ENCODE measurements around the gene TMEM150A.

TMEM150A gene

GRCh38 chr2:85584354-85584856, 18.1 kb downstream of the TMEM150A start, which contains the start of gene VAMP5:
Gene VAMP5, plus strand, starts transcription at chr2:85584431. Its CDS starts 60 bp downstream, at chr2:85584491.
- no peaks in the 10 kb centered on the region for H3F3A ChIP-seq (ENCODE audit: control insufficient read depth, insufficient read depth)
- H3K4me3 ChIP-seq (ENCODE audit: low read length), result no peak within 1 kb of the TSS
- peak within 1 kb of the TSS; percentile 17 for H3K4me2 ChIP-seq (ENCODE audit: low read length)
- peaks cover 10% of the 10 kb centered on the region for H3K79me2 ChIP-seq (ENCODE audit: control insufficient read depth, low read length)
- no peaks in the 10 kb centered on the region for H3K27me3 ChIP-seq (ENCODE audit: control insufficient read depth, low read length)
- no peak within 1 kb of the TSS for H3K27ac ChIP-seq (ENCODE audit: low read depth, low read length)
- no peaks in the 10 kb centered on the region for H4K20me1 ChIP-seq (ENCODE audit: control insufficient read depth, insufficient read depth, low read depth, low read length)
- H3K9me2 ChIP-seq (replicated peaks; ENCODE audit: control insufficient read depth, low read length), result no peaks in the 10 kb centered on the region
- H3K4me1 ChIP-seq (ENCODE audit: control insufficient read depth, low read length), result peaks cover 29% of the 10 kb centered on the region
- TF ChIP-seq EZH2phosphoT487 (IDR thresholded peaks at IDR 0.05; ENCODE audit: borderline replicate concordance, low read length), result no peak
- no peak for TF ChIP-seq CTCF (IDR thresholded peaks at IDR 0.05; ENCODE audit: low read depth, low read length, poor library complexity, severe bottlenecking)
- peaks cover 35% of the 10 kb centered on the region for H3K36me3 ChIP-seq (ENCODE audit: control insufficient read depth, low read length)
- no peaks in the 10 kb centered on the region for H3K9me3 ChIP-seq (ENCODE audit: control insufficient read depth, insufficient read depth, low read length)

GRCh38 chr2:85583667-85584353, 18.7 kb downstream of the TMEM150A start:
- Histone ChIP-seq H3K9me2 (replicated peaks; ENCODE audit: control insufficient read depth, low read length) (no peaks in the 10 kb centered on the region), H3K4me1 (ENCODE audit: control insufficient read depth, low read length) (peaks cover 35% of the 10 kb centered on the region), H3K79me2 (ENCODE audit: control insufficient read depth, low read length) (peaks cover 16% of the 10 kb centered on the region), H3K4me3 (ENCODE audit: low read length) (no peak overlapping the region), H3F3A (ENCODE audit: control insufficient read depth, insufficient read depth) (no peaks in the 10 kb centered on the region), H3K9me3 (ENCODE audit: control insufficient read depth, insufficient read depth, low read length) (no peaks in the 10 kb centered on the region), H3K27ac (ENCODE audit: low read depth, low read length) (no peak overlapping the region), H3K4me2 (ENCODE audit: low read length) (no peak overlapping the region), H3K36me3 (ENCODE audit: control insufficient read depth, low read length) (peaks cover 40% of the 10 kb centered on the region), H3K27me3 (ENCODE audit: control insufficient read depth, low read length) (no peaks in the 10 kb centered on the region), H4K20me1 (ENCODE audit: control insufficient read depth, insufficient read depth, low read depth, low read length) (no peaks in the 10 kb centered on the region)
- no peak for TF ChIP-seq CTCF (IDR thresholded peaks at IDR 0.05; ENCODE audit: low read depth, low read length, poor library complexity, severe bottlenecking)
- TF ChIP-seq EZH2phosphoT487 (IDR thresholded peaks at IDR 0.05; ENCODE audit: borderline replicate concordance, low read length), result no peak

GRCh38 chr2:85582492-85582891, 20.0 kb downstream of the TMEM150A start:
- H3K27me3 ChIP-seq (ENCODE audit: control insufficient read depth, low read length), result no peaks in the 10 kb centered on the region
- TF ChIP-seq CTCF (IDR thresholded peaks at IDR 0.05; ENCODE audit: low read depth, low read length, poor library complexity, severe bottlenecking), result no peak
- no peak for TF ChIP-seq EZH2phosphoT487 (IDR thresholded peaks at IDR 0.05; ENCODE audit: borderline replicate concordance, low read length)
- no peaks in the 10 kb centered on the region for H3K9me3 ChIP-seq (ENCODE audit: control insufficient read depth, insufficient read depth, low read length)
- H3F3A ChIP-seq (ENCODE audit: control insufficient read depth, insufficient read depth), result no peaks in the 10 kb centered on the region
- no peak overlapping the region for H3K4me2 ChIP-seq (ENCODE audit: low read length)
- no peaks in the 10 kb centered on the region for H3K9me2 ChIP-seq (replicated peaks; ENCODE audit: control insufficient read depth, low read length)
- no peak overlapping the region for H3K27ac ChIP-seq (ENCODE audit: low read depth, low read length)
- H3K4me1 ChIP-seq (ENCODE audit: control insufficient read depth, low read length), result peaks cover 38% of the 10 kb centered on the region
- H3K36me3 ChIP-seq (ENCODE audit: control insufficient read depth, low read length), result peaks cover 44% of the 10 kb centered on the region
- H3K4me3 ChIP-seq (ENCODE audit: low read length), result no peak overlapping the region
- H4K20me1 ChIP-seq (ENCODE audit: control insufficient read depth, insufficient read depth, low read depth, low read length), result no peaks in the 10 kb centered on the region
- peaks cover 29% of the 10 kb centered on the region for H3K79me2 ChIP-seq (ENCODE audit: control insufficient read depth, low read length)

All from DOHH2 (cell line).